Astrocyte of the spinal cord (primary cell): ENCODE measurements around the gene SLC16A11.

ENCODE experiments used
- DNase-seq: peaks from one replicate; pipeline ENCODE4 v3.0.0; 2011; ENCODE audit warnings: low read depth, low spot score
- H3K4me3 ChIP-seq: 2 replicates; pipeline ENCODE4 v1.5.1; 2011; ENCODE audit warnings: low read depth, mild to moderate bottlenecking, low read length, moderate library complexity
- in situ Hi-C: cut with HindIII; loops from 2 replicates; pipeline ENCODE4 v1.10.0; 2017; ENCODE audit warnings: low sequenced_read_pairs
- TF ChIP-seq, protein P1 (sequence below): IDR thresholded peaks from 2 replicates; pipeline ENCODE4 v1.5.1; 2012; ENCODE audit warnings: low read depth, mild to moderate bottlenecking, low read length, inconsistent platforms

Gene SLC16A11

DNA sequence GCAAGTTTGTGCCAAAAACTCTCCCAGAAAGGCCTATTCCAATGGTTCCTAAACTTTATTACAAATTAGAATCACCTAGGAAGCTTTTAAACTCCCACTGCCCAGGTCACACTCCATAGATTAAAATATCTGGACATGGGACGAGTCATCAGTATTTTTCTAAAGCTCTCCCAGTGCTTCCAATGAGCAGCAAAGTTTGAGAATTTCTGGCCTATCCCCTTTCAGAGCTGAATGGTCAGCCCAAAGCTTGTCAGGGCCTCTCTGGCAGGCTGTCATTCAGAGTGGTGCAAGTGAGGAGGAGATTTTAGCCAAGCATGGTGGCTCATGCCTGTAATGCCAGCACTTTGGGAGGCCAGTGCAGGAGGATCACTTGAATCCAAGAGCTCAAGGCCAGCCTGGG is 18.6 kb downstream of the SLC16A11 start:
- no peak overlapping the region for H3K4me3 ChIP-seq
- in situ Hi-C loops = no loop called here
- DNase-seq = no peak
- TF ChIP-seq, protein P1, sequence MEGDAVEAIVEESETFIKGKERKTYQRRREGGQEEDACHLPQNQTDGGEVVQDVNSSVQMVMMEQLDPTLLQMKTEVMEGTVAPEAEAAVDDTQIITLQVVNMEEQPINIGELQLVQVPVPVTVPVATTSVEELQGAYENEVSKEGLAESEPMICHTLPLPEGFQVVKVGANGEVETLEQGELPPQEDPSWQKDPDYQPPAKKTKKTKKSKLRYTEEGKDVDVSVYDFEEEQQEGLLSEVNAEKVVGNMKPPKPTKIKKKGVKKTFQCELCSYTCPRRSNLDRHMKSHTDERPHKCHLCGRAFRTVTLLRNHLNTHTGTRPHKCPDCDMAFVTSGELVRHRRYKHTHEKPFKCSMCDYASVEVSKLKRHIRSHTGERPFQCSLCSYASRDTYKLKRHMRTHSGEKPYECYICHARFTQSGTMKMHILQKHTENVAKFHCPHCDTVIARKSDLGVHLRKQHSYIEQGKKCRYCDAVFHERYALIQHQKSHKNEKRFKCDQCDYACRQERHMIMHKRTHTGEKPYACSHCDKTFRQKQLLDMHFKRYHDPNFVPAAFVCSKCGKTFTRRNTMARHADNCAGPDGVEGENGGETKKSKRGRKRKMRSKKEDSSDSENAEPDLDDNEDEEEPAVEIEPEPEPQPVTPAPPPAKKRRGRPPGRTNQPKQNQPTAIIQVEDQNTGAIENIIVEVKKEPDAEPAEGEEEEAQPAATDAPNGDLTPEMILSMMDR = no peak

DNA sequence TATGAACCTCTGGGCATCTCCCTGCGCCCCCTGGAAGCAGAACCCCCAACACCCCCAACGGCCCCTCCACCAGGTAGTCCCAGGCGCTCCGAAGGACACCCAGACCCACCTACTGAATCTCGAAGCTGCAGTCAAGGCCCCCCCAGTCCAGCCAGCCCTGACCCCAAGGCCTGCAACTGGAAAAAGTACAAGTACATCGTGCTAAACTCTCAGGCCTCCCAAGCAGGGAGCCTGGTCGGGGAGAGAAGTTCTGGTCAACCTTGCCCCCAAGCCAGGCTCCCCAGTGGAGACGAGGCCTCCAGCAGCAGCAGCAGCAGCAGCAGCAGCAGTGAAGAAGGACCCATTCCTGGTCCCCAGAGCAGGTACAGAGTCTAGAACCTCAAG is 19.5 kb downstream of the SLC16A11 start:
- no peak for DNase-seq
- H3K4me3 ChIP-seq = no peak overlapping the region
- TF ChIP-seq, protein P1 = no peak
- in situ Hi-C loops = no loop called here

DNA sequence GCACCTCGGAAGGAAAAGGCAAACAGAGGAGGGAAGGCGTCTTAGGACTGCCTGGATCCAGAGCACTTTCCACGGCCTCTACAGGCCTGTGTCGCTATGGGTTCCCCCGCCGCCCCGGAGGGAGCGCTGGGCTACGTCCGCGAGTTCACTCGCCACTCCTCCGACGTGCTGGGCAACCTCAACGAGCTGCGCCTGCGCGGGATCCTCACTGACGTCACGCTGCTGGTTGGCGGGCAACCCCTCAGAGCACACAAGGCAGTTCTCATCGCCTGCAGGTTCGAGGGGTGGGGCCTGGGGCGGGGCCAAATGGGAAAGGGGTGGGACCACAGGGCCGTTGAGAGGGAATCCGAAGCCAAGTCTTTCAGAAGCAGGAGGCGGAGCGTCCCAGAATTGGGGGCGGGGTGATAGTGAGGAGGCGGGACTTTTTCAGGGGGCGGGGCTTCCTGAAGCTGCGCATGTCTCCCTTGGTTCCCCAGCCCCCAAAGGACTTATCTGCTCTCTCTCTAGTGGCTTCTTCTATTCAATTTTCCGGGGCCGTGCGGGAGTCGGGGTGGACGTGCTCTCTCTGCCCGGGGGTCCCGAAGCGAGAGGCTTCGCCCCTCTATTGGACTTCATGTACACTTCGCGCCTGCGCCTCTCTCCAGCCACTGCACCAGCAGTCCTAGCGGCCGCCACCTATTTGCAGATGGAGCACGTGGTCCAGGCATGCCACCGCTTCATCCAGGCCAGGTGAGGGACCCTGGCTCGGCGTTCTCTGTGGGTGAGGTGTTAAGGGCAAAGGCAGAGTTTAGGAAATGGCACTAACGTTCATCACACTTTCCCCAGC is 20.1 kb downstream of the SLC16A11 start:
- DNase-seq = peak; percentile 83
- in situ Hi-C loops = no loop called here
- TF ChIP-seq, protein P1 = no peak
- H3K4me3 ChIP-seq = no peak overlapping the region

DNA sequence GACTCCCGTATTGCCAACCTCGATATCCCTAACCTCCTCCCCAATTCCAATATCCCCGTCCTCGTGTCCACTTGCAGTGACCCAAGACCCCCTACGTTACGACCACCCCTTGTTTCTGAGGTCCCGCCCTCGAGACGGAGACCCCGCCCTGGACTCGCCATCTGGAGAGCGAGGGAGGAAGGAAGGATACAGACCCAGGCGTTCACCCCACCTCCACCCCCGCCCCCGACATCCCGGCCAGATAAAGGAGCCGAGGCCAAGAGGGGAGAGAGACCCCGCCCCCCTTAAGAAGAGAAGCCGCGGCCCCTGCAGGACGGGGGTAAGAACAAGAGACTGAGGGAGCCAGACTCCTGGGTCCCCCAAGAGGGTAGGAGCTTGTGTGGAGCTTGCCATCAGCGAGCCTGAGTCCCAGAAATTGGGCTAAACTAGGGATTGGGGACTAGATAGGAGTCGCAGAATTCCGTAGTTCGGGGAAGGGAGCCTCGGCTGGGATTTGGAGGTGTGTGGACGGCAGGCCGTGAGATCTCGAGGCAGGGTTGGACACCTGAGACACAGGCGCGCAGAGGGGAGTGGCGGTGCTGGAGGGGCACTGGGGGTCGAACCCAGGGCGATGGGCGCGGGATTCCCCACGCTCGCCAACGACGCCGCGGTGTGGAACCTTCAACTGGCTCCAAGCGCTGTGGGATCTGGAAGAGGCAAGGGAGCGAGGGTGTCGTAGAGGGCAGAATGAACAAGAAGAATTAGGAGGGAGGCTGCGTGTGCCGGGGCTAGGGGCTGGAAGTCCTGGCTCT is 20.9 kb downstream of the SLC16A11 start, which contains the start of gene BCL6B:
BCL6B (plus strand) TSS at position 270 of the 791 bp plus-strand sequence. CDS start 622 bp downstream, outside the sequence.
- peak within 1 kb of the TSS; percentile 15 for H3K4me3 ChIP-seq
- no peak for DNase-seq
- in situ Hi-C loops = no loop called here
- TF ChIP-seq, protein P1 = no peak

DNA sequence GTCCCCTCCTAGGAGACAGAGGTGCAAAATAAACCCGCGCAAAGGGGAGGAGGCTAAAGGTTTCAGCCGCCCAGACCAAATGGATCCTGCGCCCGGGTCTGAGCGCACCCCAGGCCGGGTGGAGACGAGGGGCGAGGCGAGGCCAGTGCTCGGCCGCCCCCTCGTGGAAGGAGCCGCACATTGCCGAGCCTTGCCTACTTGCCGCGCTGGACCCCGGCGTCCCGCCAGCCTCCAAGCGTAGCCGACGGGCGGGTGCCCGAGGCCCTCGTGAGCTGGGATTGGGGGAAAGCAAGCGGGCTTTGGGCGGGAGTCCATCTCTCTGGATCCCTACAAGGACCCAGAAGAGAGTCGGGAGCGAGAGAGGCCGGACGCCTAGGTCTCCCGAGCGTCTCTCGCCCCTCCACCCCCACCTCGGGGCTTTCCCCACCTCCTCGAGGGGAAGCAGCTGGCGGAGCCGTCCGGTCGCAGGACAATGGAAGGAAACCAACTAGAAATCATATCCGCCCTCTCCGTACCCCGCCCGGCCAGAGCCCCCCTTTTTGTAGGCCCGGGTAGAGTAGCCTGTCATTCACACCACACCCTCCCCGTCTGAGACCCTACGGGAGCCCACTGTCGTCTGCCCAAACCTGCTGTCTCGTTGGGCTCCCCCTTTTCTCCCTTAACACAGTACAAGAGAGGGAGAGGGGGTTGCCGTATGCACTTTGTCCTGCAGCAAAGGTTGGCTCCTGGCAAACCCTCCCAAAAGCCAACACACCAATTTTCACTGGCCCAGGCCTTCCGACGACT is 21.7 kb downstream of the SLC16A11 start:
- DNase-seq = peak; percentile 38
- in situ Hi-C loops = no loop called here
- TF ChIP-seq, protein P1 = peak; percentile 93
- peak overlapping the region; percentile 15 for H3K4me3 ChIP-seq
